ENCODE data around the gene GALR2. TPM values are rescaled to one million over a fixed set of nuclear protein-coding genes. Genes with fewer than 3 reads are reported as not detected.
"Not testable (repeated sequence)": the region's sequence is repeated elsewhere in the genome, so short reads cannot be mapped to it uniquely, and the experiment has no call there.

GALR2 gene
- total RNA-seq, 2 experiments from 2014 or later = 0.63 TPM; not detected in 1

- no peaks in the 10 kb centered on the region for H3K9me2 ChIP-seq (ENCODE audit: insufficient read depth, low read length)
- no peaks in the 10 kb centered on the region for H3K9me3 ChIP-seq (ENCODE audit: low read length)
- no peak overlapping the region for H2AFZ ChIP-seq (ENCODE audit: low read length)
- peaks cover 19% of the 10 kb centered on the region for H3K4me1 ChIP-seq (ENCODE audit: insufficient read depth, low read length, poor library complexity, severe bottlenecking)
- CTCF ChIA-PET (ENCODE audit: unreplicated experiment) = no interaction called here
- H3K36me3 ChIP-seq (ENCODE audit: insufficient read depth, low read length) = peaks cover 94% of the 10 kb centered on the region
- POLR2A ChIA-PET = interaction anchor here (0.6 to 1.5 kb wide), 3 partner anchors 10 to 451 kb away, joined by 3 to 11 read pairs (median 4); no protein-coding TSS in a partner anchor
- TF ChIP-seq EZH2phosphoT487 (IDR thresholded peaks at IDR 0.05; ENCODE audit: borderline replicate concordance, low read depth, low read length) (no peak), CTCF (conservative IDR thresholded peaks at IDR 0.05; ENCODE audit: low read length) (no peak)
- no peak for DNase-seq (ENCODE audit: low spot score)
- BruUV-seq (replicated peaks) = TSS peak; percentile 17
- no peak overlapping the region for H3K4me3 ChIP-seq (ENCODE audit: low read depth, low read length, poor library complexity, severe bottlenecking)
- intact Hi-C loops (cut with micrococcal nuclease; ENCODE audit: unreplicated experiment) = no loop called here
- no peaks in the 10 kb centered on the region for H3K79me2 ChIP-seq (ENCODE audit: insufficient read depth, low read depth, low read length)
- H3K27ac ChIP-seq (ENCODE audit: low read depth, low read length, poor library complexity, severe bottlenecking) = no peak overlapping the region
- no peak overlapping the region for H3K4me2 ChIP-seq (ENCODE audit: low read length)
- no peaks in the 10 kb centered on the region for H4K20me1 ChIP-seq (ENCODE audit: insufficient read depth, low read length)
These were observed 21.1 kb upstream of the GALR2 start for GRCh38 chr17:76053246-76054111.

DNA sequence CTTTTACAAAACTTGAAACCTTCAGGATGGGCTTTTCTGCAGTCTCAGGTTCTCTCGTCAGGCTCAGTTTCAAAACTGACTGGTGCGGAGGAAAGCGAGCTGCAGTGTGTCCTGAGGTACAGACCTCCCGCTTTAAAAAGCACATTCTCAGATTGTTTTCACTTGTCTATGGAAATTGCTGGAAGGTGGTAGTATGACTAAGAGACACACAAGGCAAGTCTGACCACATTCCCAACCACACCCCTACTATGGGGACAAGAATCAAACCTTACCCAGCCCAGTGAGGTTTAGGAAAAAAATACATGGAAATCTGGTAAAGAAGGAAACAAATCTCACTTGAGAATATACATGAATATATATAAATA lies 20.5 kb upstream of the GALR2 start:
- H3K4me1 ChIP-seq (ENCODE audit: insufficient read depth, low read length, poor library complexity, severe bottlenecking) = peaks cover 13% of the 10 kb centered on the region
- no TSS peak for BruUV-seq (replicated peaks)
- ChIA-PET POLR2A (interaction anchor here (1.5 kb wide), 1 partner anchor 9 kb away, joined by 11 read pairs; no protein-coding TSS in a partner anchor), CTCF (ENCODE audit: unreplicated experiment) (no interaction called here)
- no peak for DNase-seq (ENCODE audit: low spot score)
- H3K79me2 ChIP-seq (ENCODE audit: insufficient read depth, low read depth, low read length) = no peaks in the 10 kb centered on the region
- H3K27ac ChIP-seq (ENCODE audit: low read depth, low read length, poor library complexity, severe bottlenecking) = no peak overlapping the region
- H4K20me1 ChIP-seq (ENCODE audit: insufficient read depth, low read length) = no peaks in the 10 kb centered on the region
- peaks cover 94% of the 10 kb centered on the region for H3K36me3 ChIP-seq (ENCODE audit: insufficient read depth, low read length)
- H2AFZ ChIP-seq (ENCODE audit: low read length) = no peak overlapping the region
- no peak for TF ChIP-seq CTCF (conservative IDR thresholded peaks at IDR 0.05; ENCODE audit: low read length)
- TF ChIP-seq EZH2phosphoT487 (IDR thresholded peaks at IDR 0.05; ENCODE audit: borderline replicate concordance, low read depth, low read length) = no peak
- H3K4me2 ChIP-seq (ENCODE audit: low read length) = no peak overlapping the region
- H3K9me2 ChIP-seq (ENCODE audit: insufficient read depth, low read length) = no peaks in the 10 kb centered on the region
- H3K9me3 ChIP-seq (ENCODE audit: low read length) = no peaks in the 10 kb centered on the region
- H3K4me3 ChIP-seq (ENCODE audit: low read depth, low read length, poor library complexity, severe bottlenecking) = no peak overlapping the region
- intact Hi-C loops (cut with micrococcal nuclease; ENCODE audit: unreplicated experiment) = no loop called here

- POLR2A ChIA-PET = interaction anchor here (2.4 to 3.0 kb wide), 2 partner anchors 9 kb away, joined by 8 to 9 read pairs; no protein-coding TSS in a partner anchor
- BruUV-seq (replicated peaks) = no TSS peak
- intact Hi-C loops (cut with micrococcal nuclease; ENCODE audit: unreplicated experiment) = no loop called here
- H3K9me2 ChIP-seq (ENCODE audit: insufficient read depth, low read length) = no peaks in the 10 kb centered on the region
- H4K20me1 ChIP-seq (ENCODE audit: insufficient read depth, low read length) = no peaks in the 10 kb centered on the region
- H3K4me3 ChIP-seq (ENCODE audit: low read depth, low read length, poor library complexity, severe bottlenecking) = no peak overlapping the region
- CTCF ChIA-PET (ENCODE audit: unreplicated experiment) = no interaction called here
- peak; percentile 64 for TF ChIP-seq CTCF (conservative IDR thresholded peaks at IDR 0.05; ENCODE audit: low read length)
- TF ChIP-seq EZH2phosphoT487 (IDR thresholded peaks at IDR 0.05; ENCODE audit: borderline replicate concordance, low read depth, low read length) = no peak
- no peaks in the 10 kb centered on the region for H3K9me3 ChIP-seq (ENCODE audit: low read length)
- no peak overlapping the region for H3K4me2 ChIP-seq (ENCODE audit: low read length)
- DNase-seq (ENCODE audit: low spot score) = peak; percentile 28
- H2AFZ ChIP-seq (ENCODE audit: low read length) = no peak overlapping the region
- peaks cover 92% of the 10 kb centered on the region for H3K36me3 ChIP-seq (ENCODE audit: insufficient read depth, low read length)
- no peaks in the 10 kb centered on the region for H3K4me1 ChIP-seq (ENCODE audit: insufficient read depth, low read length, poor library complexity, severe bottlenecking)
- H3K79me2 ChIP-seq (ENCODE audit: insufficient read depth, low read depth, low read length) = no peaks in the 10 kb centered on the region
- H3K27ac ChIP-seq (ENCODE audit: low read depth, low read length, poor library complexity, severe bottlenecking) = no peak overlapping the region
These were observed 17.7 kb upstream of the GALR2 start for GRCh38 chr17:76056882-76057281.

- H2AFZ ChIP-seq (ENCODE audit: low read length); H3K4me2 ChIP-seq (ENCODE audit: low read length); intact Hi-C loops (cut with micrococcal nuclease; ENCODE audit: unreplicated experiment); H3K79me2 ChIP-seq (ENCODE audit: insufficient read depth, low read depth, low read length); H4K20me1 ChIP-seq (ENCODE audit: insufficient read depth, low read length); DNase-seq (ENCODE audit: low spot score); H3K27ac ChIP-seq (ENCODE audit: low read depth, low read length, poor library complexity, severe bottlenecking); CTCF ChIA-PET (ENCODE audit: unreplicated experiment); H3K4me1 ChIP-seq (ENCODE audit: insufficient read depth, low read length, poor library complexity, severe bottlenecking); H3K9me2 ChIP-seq (ENCODE audit: insufficient read depth, low read length); BruUV-seq (replicated peaks); H3K9me3 ChIP-seq (ENCODE audit: low read length); H3K4me3 ChIP-seq (ENCODE audit: low read depth, low read length, poor library complexity, severe bottlenecking): not testable (repeated sequence)
- POLR2A ChIA-PET = interaction anchor here (0.6 to 2.4 kb wide), 2 partner anchors 10 to 44 kb away, joined by 5 to 9 read pairs; no protein-coding TSS in a partner anchor
- peaks cover 91% of the 10 kb centered on the region for H3K36me3 ChIP-seq (ENCODE audit: insufficient read depth, low read length)
These were observed 16.3 kb upstream of the GALR2 start for GRCh38 chr17:76058264-76058663.
